Spleen (tissue), 7 donors: ENCODE results near the gene MEX3D.

Experiments
- POLR2A ChIP-seq, 3 donors: fragments of 450-650 bp; IDR thresholded peaks; one replicate each; pipeline ENCODE4 v1.5.1; 2017; ENCODE audit warnings: antibody characterized with exemption in 3 of 3, mild to moderate bottlenecking in 1 of 3
- POLR2AphosphoS5 ChIP-seq, 3 donors: sonication (generic); formaldehyde crosslinking; IDR thresholded peaks; one replicate each; pipeline ENCODE4 v1.5.1; 2017; ENCODE audit warnings: antibody characterized with exemption in 3 of 3
- TF ChIP-seq, protein P1 (sequence below), 11 experiments: fragments of 200-600 bp in 7 of 11; fragments of 450-650 bp in 4 of 11; sonication (generic) in 4 of 11; IDR thresholded peaks in 8 of 11; conservative IDR thresholded peaks in 3 of 11; 1 replicate in 7 of 11; 2 replicates in 4 of 11; pipeline versions ENCODE4 v1.4.0 to v1.8.0; 2016 to 2021; ENCODE audit warnings: antibody characterized with exemption in 11 of 11, inconsistent platforms in 4 of 11, mild to moderate bottlenecking in 1 of 11
- donor health status: DM: no; HTN: no; CAD: no; lungs with moderate emphysema.
- donor health status: DM: no; HTN: no; CAD: no.
- donor health status: DM: no; HTN: no; CAD: no.

DNA sequence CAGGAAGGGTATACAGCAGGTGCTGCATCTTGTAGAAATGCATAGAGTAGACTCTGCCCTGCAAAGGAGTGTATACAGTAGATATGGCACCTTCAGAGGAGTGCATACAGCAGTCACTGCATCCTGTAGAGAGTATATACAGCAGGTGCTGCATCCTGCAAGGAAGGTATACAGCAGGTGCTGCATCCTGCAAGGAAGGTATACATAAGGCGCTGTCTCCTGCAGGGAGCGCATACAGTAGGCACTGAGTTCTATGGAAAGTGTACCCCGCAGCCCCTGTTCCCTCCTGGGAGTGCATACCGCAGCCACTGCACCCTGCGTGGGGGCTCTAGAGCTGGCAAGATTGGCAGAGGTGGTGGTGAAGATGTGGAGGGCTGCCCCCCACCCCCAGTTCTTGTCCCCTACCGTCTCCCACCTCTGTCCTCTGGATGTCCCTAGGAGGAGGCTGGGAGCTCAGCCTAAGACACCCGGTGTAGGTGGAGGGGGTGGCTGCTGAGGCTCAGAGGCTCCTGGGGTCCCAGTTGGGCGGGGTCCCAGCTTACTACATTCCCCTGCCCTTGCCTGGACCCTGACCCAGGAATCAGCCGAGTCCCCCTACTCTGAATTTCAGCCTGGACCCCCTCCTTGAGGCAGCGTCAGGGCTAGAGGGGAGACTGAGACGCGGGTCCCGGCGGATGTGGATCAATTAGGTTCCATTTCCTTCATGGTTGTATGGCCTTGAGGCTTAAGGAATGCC is 53.0 kb downstream of the MEX3D start:
- TF ChIP-seq, protein P1, sequence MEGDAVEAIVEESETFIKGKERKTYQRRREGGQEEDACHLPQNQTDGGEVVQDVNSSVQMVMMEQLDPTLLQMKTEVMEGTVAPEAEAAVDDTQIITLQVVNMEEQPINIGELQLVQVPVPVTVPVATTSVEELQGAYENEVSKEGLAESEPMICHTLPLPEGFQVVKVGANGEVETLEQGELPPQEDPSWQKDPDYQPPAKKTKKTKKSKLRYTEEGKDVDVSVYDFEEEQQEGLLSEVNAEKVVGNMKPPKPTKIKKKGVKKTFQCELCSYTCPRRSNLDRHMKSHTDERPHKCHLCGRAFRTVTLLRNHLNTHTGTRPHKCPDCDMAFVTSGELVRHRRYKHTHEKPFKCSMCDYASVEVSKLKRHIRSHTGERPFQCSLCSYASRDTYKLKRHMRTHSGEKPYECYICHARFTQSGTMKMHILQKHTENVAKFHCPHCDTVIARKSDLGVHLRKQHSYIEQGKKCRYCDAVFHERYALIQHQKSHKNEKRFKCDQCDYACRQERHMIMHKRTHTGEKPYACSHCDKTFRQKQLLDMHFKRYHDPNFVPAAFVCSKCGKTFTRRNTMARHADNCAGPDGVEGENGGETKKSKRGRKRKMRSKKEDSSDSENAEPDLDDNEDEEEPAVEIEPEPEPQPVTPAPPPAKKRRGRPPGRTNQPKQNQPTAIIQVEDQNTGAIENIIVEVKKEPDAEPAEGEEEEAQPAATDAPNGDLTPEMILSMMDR (IDR thresholded peaks at IDR 0.05 in 8 of 11, conservative IDR thresholded peaks at IDR 0.05 in 3 of 11), result no peak
- TF ChIP-seq POLR2AphosphoS5 (IDR thresholded peaks at IDR 0.05), result no peak
- TF ChIP-seq POLR2A (IDR thresholded peaks at IDR 0.05), result no peak
